Smooth muscle cell of bladder (primary cell): ENCODE measurements around the gene RGS9BP. TPM values are rescaled to one million over a fixed set of nuclear protein-coding genes. Genes with fewer than 3 reads are reported as not detected.

Source experiments
- total RNA-seq: library from RNA; depleted of rRNA; stranded (reverse); fragments of >200 nt; gene quantifications from 2 replicates; pipeline ENCODE4 v1.2.3, GENCODE V29; 2014

RGS9BP gene
- total RNA-seq, result 0.14 and 0.28 TPM in 2 replicates

GRCh38 chr19:32675720-32676185, at the start of gene RGS9BP:
RGS9BP (plus strand) TSS chr19:32675848; CDS start chr19:32676264, 416 bp downstream.

GRCh38 chr19:32674931-32675719, 523 bp upstream of the RGS9BP start, which contains the start of gene ANKRD27:
ANKRD27 (minus strand) TSS chr19:32675180; CDS start chr19:32659015, 16,165 bp downstream.

GRCh38 chr19:32691291-32691951, 15.8 kb downstream of the RGS9BP start, which contains the start of gene NUDT19:
NUDT19 (plus strand) TSS chr19:32691821; CDS start chr19:32691961, 140 bp downstream.

GRCh38 chr19:32719611-32720059, 44.0 kb downstream of the RGS9BP start, which contains the start of gene TDRD12:
TDRD12 (plus strand) TSS chr19:32719767; CDS start chr19:32720073, 306 bp downstream.

Other genes with a start within 250 kb of the RGS9BP start
- gene PDCD5, start 94.7 kb upstream of the RGS9BP start, total RNA-seq, result 92.2 and 115 TPM in 2 replicates
- gene ANKRD27, start 668 bp upstream of the RGS9BP start, total RNA-seq, result 33.7 and 35.5 TPM in 2 replicates
- 6.0 and 6.4 TPM in 2 replicates for gene NUDT19, start 16.0 kb downstream of the RGS9BP start, total RNA-seq
- 0.18 and 0.28 TPM in 2 replicates for gene TDRD12, start 43.9 kb downstream of the RGS9BP start, total RNA-seq
- 0.28 TPM in 1 of 2 replicates, not detected in the other for gene SLC7A9, start 193.9 kb downstream of the RGS9BP start, total RNA-seq